ENCODE data around the gene MAP3K4.

Gene MAP3K4

GRCh38 chr6:161130967-161131766, 139.6 kb downstream of the MAP3K4 start:
- DNase-seq = no peak

- DNase-seq = no peak
Measured at GRCh38 chr6:161132384-161132783, 140.8 kb downstream of the MAP3K4 start.

GRCh38 chr6:161133963-161134362, 142.4 kb downstream of the MAP3K4 start:
- DNase-seq = no peak

GRCh38 chr6:161134550-161135298, 143.2 kb downstream of the MAP3K4 start:
- no peak for DNase-seq

GRCh38 chr6:161135695-161136591, 144.4 kb downstream of the MAP3K4 start:
- no peak for DNase-seq

- no peak for DNase-seq
Measured at GRCh38 chr6:161136655-161137054, 145.1 kb downstream of the MAP3K4 start.

GRCh38 chr6:161137320-161137719, 145.8 kb downstream of the MAP3K4 start:
- no peak for DNase-seq

GRCh38 chr6:161137839-161138542, 146.4 kb downstream of the MAP3K4 start:
- DNase-seq = no peak

- DNase-seq = no peak
Measured at GRCh38 chr6:161138543-161139303, 147.2 kb downstream of the MAP3K4 start.

- DNase-seq = no peak
Measured at GRCh38 chr6:161139304-161139765, 147.8 kb downstream of the MAP3K4 start.

GRCh38 chr6:161139766-161140553, 148.4 kb downstream of the MAP3K4 start:
- no peak for DNase-seq

GRCh38 chr6:161140554-161140875, 148.9 kb downstream of the MAP3K4 start:
- DNase-seq = no peak

GRCh38 chr6:161141173-161141572, 149.6 kb downstream of the MAP3K4 start:
- DNase-seq = peak; percentile 50

- DNase-seq = no peak
Measured at GRCh38 chr6:161142957-161143296, 151.4 kb downstream of the MAP3K4 start.

- no peak for DNase-seq
Measured at GRCh38 chr6:161143663-161144430, 152.3 kb downstream of the MAP3K4 start.

GRCh38 chr6:161150136-161150535, 158.6 kb downstream of the MAP3K4 start:
- no peak for DNase-seq

- no peak for DNase-seq
Measured at GRCh38 chr6:161150566-161150965, 159.0 kb downstream of the MAP3K4 start.

- DNase-seq = no peak
Measured at GRCh38 chr6:161151059-161151645, 159.6 kb downstream of the MAP3K4 start.

- DNase-seq = no peak
Measured at GRCh38 chr6:161151660-161152526, 160.3 kb downstream of the MAP3K4 start.

Data from NCI-H1092 (cell line).